ENCODE measurements around the gene RNASE11. TPM values are rescaled to one million over a fixed set of nuclear protein-coding genes. Genes with fewer than 3 reads are reported as not detected.

RNASE11 gene
- total and polyA plus RNA-seq, 2 donors (not counting 1 experiment from before 2014, with no cell fraction given) = not detected

- Mint-ChIP-seq H3K4me3 (no peak overlapping the region), H3K27me3 (peaks cover 27% of the 10 kb centered on the region), H3K4me1 (peaks cover 79% of the 10 kb centered on the region), H3K27ac (peak overlapping the region; percentile 33), H3K9me3 (ENCODE audit: insufficient read depth) (no peaks in the 10 kb centered on the region)
- Histone ChIP-seq H2AFZ (ENCODE audit: insufficient read depth, low read depth, low read length, poor library complexity, severe bottlenecking) (no peak overlapping the region), H3K27me3 (replicated peaks in 1 of 4; ENCODE audit: control extremely low read depth in 1 of 4, control insufficient read depth in 3 of 4, insufficient read depth in 4 of 4, low read length in 3 of 4) (peaks cover 0 to 25% (median 10%) of the 10 kb centered on the region in 4 experiments), H3K4me3 (ENCODE audit: control extremely low read depth in 1 of 5, extremely low read depth in 1 of 5, insufficient read depth in 1 of 5, low read depth in 2 of 5, low read length in 4 of 5) (no peak overlapping the region), H3K9ac (ENCODE audit: low read length) (no peak overlapping the region), H3K27ac (ENCODE audit: low read length in 2 of 2) (no peak overlapping the region), H3K79me2 (ENCODE audit: control insufficient read depth, insufficient read depth, low read length) (no peaks in the 10 kb centered on the region), H3K4me1 (ENCODE audit: control insufficient read depth in 2 of 2, insufficient read depth in 2 of 2, low read length in 2 of 2) (peaks cover 66 to 69% of the 10 kb centered on the region in 2 donors), H3K9me3 (ENCODE audit: control extremely low read depth in 1 of 3, control insufficient read depth in 2 of 3, insufficient read depth in 1 of 3, low read length in 2 of 3) (peaks cover 2 to 31% (median 2%) of the 10 kb centered on the region in 3 donors), H4K20me1 (ENCODE audit: control insufficient read depth, insufficient read depth, low read length, poor library complexity, severe bottlenecking) (no peaks in the 10 kb centered on the region), H3K36me3 (replicated peaks in 1 of 2; ENCODE audit: control extremely low read depth in 1 of 2, control insufficient read depth in 1 of 2, extremely low read depth in 1 of 2, insufficient read depth in 2 of 2, low read length in 1 of 2) (no peaks in the 10 kb centered on the region), H3K4me2 (replicated peaks; ENCODE audit: low read depth, low read length, poor library complexity, severe bottlenecking) (no peak overlapping the region)
- DNase-seq = no peak
- TF ChIP-seq EZH2 (IDR thresholded peaks at IDR 0.05; ENCODE audit: borderline replicate concordance, insufficient read depth, low read depth, low read length, poor library complexity, severe bottlenecking) (no peak), CTCF (IDR thresholded peaks at IDR 0.05) (no peak)
- ChIA-PET POLR2A (no interaction called here), CTCF (interaction anchor here (1.4 kb wide), 1 partner anchor 16 kb away, joined by 3 read pairs; no protein-coding TSS in a partner anchor)
- WGBS (ENCODE audit: insufficient coverage) = 53% methylated on average over 8 of the region's 10 CpGs
- ATAC-seq (ENCODE audit: low read depth) = no peak
- intact Hi-C loops (cut with micrococcal nuclease) = no loop called here
These were observed 40.5 kb upstream of the RNASE11 start for GRCh38 chr14:20628063-20628854.

GRCh38 chr14:20627346-20628027 is 39.7 kb upstream of the RNASE11 start:
- H3K4me2 ChIP-seq (replicated peaks; ENCODE audit: low read depth, low read length, poor library complexity, severe bottlenecking) = no peak overlapping the region
- POLR2A ChIA-PET = no interaction called here

More at GRCh38 chr14:20627346-20628027, 39.7 kb upstream of the RNASE11 start:
- Histone ChIP-seq H3K27ac (ENCODE audit: low read length in 2 of 2) (no peak overlapping the region), H3K9ac (ENCODE audit: low read length) (no peak overlapping the region), H3K4me1 (ENCODE audit: control insufficient read depth in 2 of 2, insufficient read depth in 2 of 2, low read length in 2 of 2) (peaks cover 66 to 70% of the 10 kb centered on the region in 2 donors), H3K79me2 (ENCODE audit: control insufficient read depth, insufficient read depth, low read length) (no peaks in the 10 kb centered on the region), H2AFZ (ENCODE audit: insufficient read depth, low read depth, low read length, poor library complexity, severe bottlenecking) (no peak overlapping the region), H3K4me3 (ENCODE audit: control extremely low read depth in 1 of 5, extremely low read depth in 1 of 5, insufficient read depth in 1 of 5, low read depth in 2 of 5, low read length in 4 of 5) (no peak overlapping the region), H3K36me3 (replicated peaks in 1 of 2; ENCODE audit: control extremely low read depth in 1 of 2, control insufficient read depth in 1 of 2, extremely low read depth in 1 of 2, insufficient read depth in 2 of 2, low read length in 1 of 2) (no peaks in the 10 kb centered on the region), H3K27me3 (replicated peaks in 1 of 4; ENCODE audit: control extremely low read depth in 1 of 4, control insufficient read depth in 3 of 4, insufficient read depth in 4 of 4, low read length in 3 of 4) (peaks cover 0 to 25% (median 6%) of the 10 kb centered on the region in 4 experiments), H3K9me3 (ENCODE audit: control extremely low read depth in 1 of 3, control insufficient read depth in 2 of 3, insufficient read depth in 1 of 3, low read length in 2 of 3) (peaks cover 0 to 33% (median 0%) of the 10 kb centered on the region in 3 donors), H4K20me1 (ENCODE audit: control insufficient read depth, insufficient read depth, low read length, poor library complexity, severe bottlenecking) (no peaks in the 10 kb centered on the region)
- H3K9me3 Mint-ChIP-seq (ENCODE audit: insufficient read depth) = no peaks in the 10 kb centered on the region
- no peak for DNase-seq
- intact Hi-C loops (cut with micrococcal nuclease) = no loop called here
- CTCF ChIA-PET = no interaction called here
- H3K27me3 Mint-ChIP-seq = peaks cover 24% of the 10 kb centered on the region
- WGBS (ENCODE audit: insufficient coverage) = 50% methylated on average over 1 of the region's 5 CpGs
- TF ChIP-seq CTCF (IDR thresholded peaks at IDR 0.05) (no peak), EZH2 (IDR thresholded peaks at IDR 0.05; ENCODE audit: borderline replicate concordance, insufficient read depth, low read depth, low read length, poor library complexity, severe bottlenecking) (no peak)
- no peak overlapping the region for H3K4me3 Mint-ChIP-seq
- H3K4me1 Mint-ChIP-seq = peaks cover 79% of the 10 kb centered on the region
- no peak for ATAC-seq (ENCODE audit: low read depth)
- no peak overlapping the region for H3K27ac Mint-ChIP-seq
